ENCODE measurements around the gene NEK1.

Gene NEK1

GRCh38 chr4:169611991-169612870, at the start of gene NEK1:
TSS of gene NEK1 (minus strand) at chr4:169612583. CDS start at chr4:169602630, 9,953 bp downstream.
- DNase-seq: peak; percentile 89

- DNase-seq: no peak
These were observed 49.4 kb upstream of the NEK1 start for GRCh38 chr4:169661761-169662160.

GRCh38 chr4:169660929-169661328, 48.5 kb upstream of the NEK1 start:
- no peak for DNase-seq

GRCh38 chr4:169659716-169660670, 47.6 kb upstream of the NEK1 start:
- DNase-seq: peak; percentile 82

GRCh38 chr4:169658975-169659715, 46.8 kb upstream of the NEK1 start:
- DNase-seq: no peak

- no peak for DNase-seq
These were observed 45.8 kb upstream of the NEK1 start for GRCh38 chr4:169658196-169658595.

GRCh38 chr4:169657470-169658107, 45.2 kb upstream of the NEK1 start:
- no peak for DNase-seq

GRCh38 chr4:169655401-169655800, 43.0 kb upstream of the NEK1 start:
- DNase-seq: no peak

GRCh38 chr4:169652535-169652934, 40.2 kb upstream of the NEK1 start:
- DNase-seq: no peak

- DNase-seq: no peak
These were observed 38.0 kb upstream of the NEK1 start for GRCh38 chr4:169650227-169650936.

- DNase-seq: no peak
These were observed 37.3 kb upstream of the NEK1 start for GRCh38 chr4:169649545-169650226.

- DNase-seq: no peak
These were observed 33.2 kb upstream of the NEK1 start for GRCh38 chr4:169645627-169646026.

GRCh38 chr4:169644802-169645201, 32.4 kb upstream of the NEK1 start:
- DNase-seq: no peak

- no peak for DNase-seq
These were observed 28.0 kb upstream of the NEK1 start for GRCh38 chr4:169640261-169640870.

GRCh38 chr4:169634975-169635374, 22.6 kb upstream of the NEK1 start:
- DNase-seq: no peak

GRCh38 chr4:169632896-169633295, 20.5 kb upstream of the NEK1 start:
- DNase-seq: no peak

- DNase-seq: no peak
These were observed 17.7 kb upstream of the NEK1 start for GRCh38 chr4:169630069-169630468.

- DNase-seq: no peak
These were observed 16.2 kb upstream of the NEK1 start for GRCh38 chr4:169628579-169628978.

GRCh38 chr4:169627307-169627706, 14.9 kb upstream of the NEK1 start:
- no peak for DNase-seq

All from CD4-positive, alpha-beta T cell treated with Interleukin-10 for 1 hour (primary cell).